ENCODE measurements around the gene FCRL6.

- no peak for TF ChIP-seq CHD2 (IDR thresholded peaks at IDR 0.05; ENCODE audit: low read depth, low read length)
- TF ChIP-seq EP300 (IDR thresholded peaks at IDR 0.05; ENCODE audit: low read depth in 2 of 2, low read length in 2 of 2) = no peak
- TF ChIP-seq EP300 (CRISPR knock-in tag; IDR thresholded peaks at IDR 0.05; ENCODE audit: borderline replicate concordance) = no peak
- no peak for TF ChIP-seq ZNF644 (CRISPR knock-in tag; IDR thresholded peaks at IDR 0.05; ENCODE audit: low read depth)
- TF ChIP-seq NBN (conservative IDR thresholded peaks at IDR 0.05) = no peak
- TF ChIP-seq NFRKB (IDR thresholded peaks at IDR 0.05) = no peak
- no peak for TF ChIP-seq AGO2 (optimal IDR thresholded peaks at IDR 0.05; ENCODE audit: low read depth, low read length)
- TF ChIP-seq BHLHE40 (IDR thresholded peaks at IDR 0.05; ENCODE audit: low read length) = no peak
Measured at GRCh38 chr1:159838715-159839114, 36.6 kb downstream of the FCRL6 start.

Measured in HepG2 (cell line).